WTC11 (cell line): ENCODE measurements around the gene ARHGAP18. TPM values are rescaled to one million over a fixed set of nuclear protein-coding genes. Genes with fewer than 3 reads are reported as not detected.

Experiments
- ATAC-seq: fragments of 200-7000 bp; cut with Tn5 transposase; 2 replicates; pipeline ENCODE4 v1.10.0; 2021; ENCODE audit warnings: mild to moderate bottlenecking, moderate library complexity
- CTCF ChIA-PET: fragments of 300-600 bp; sonication (Branson Sonifier 250); formaldehyde crosslinking; loops from one replicate; lab custom pipeline; 2021; ENCODE audit warnings: antibody characterized with exemption; lab: Charles Lee
- POLR2A ChIA-PET: fragments of 350-600 bp; sonication (Branson Sonifier 250); formaldehyde crosslinking; loops from one replicate; lab custom pipeline; 2021; ENCODE audit warnings: antibody characterized with exemption; lab: Charles Lee
- DNase-seq: peaks from one replicate; pipeline ENCODE4 v3.0.0; 2021; ENCODE audit warnings: low spot score
- H3K27ac Mint-ChIP-seq: 2 replicates; pipeline ENCODE4 v1.8.0; 2021; ENCODE audit warnings: mixed read lengths
- H3K27me3 Mint-ChIP-seq: 2 replicates; pipeline ENCODE4 v1.8.0; 2021; ENCODE audit warnings: low read depth, mild to moderate bottlenecking, moderate library complexity, mixed read lengths
- H3K36me3 Mint-ChIP-seq: 2 replicates; pipeline ENCODE4 v1.8.0; 2021; ENCODE audit warnings: mixed read lengths
- H3K4me1 Mint-ChIP-seq: 2 replicates; pipeline ENCODE4 v1.8.0; 2022; ENCODE audit warnings: mixed read lengths
- H3K4me3 Mint-ChIP-seq: 2 replicates; pipeline ENCODE4 v1.8.0; 2021; ENCODE audit warnings: mild to moderate bottlenecking, moderate library complexity, mixed read lengths
- H3K9me3 Mint-ChIP-seq: 2 replicates; pipeline ENCODE4 v1.8.0; 2021; ENCODE audit warnings: mixed read lengths
- AFF4 ChIP-seq: sonication (generic); formaldehyde crosslinking; IDR thresholded peaks from 2 replicates; pipeline ENCODE4 v1.8.1; 2023; ENCODE audit warnings: mild to moderate bottlenecking, missing genetic modification reagents, borderline replicate concordance
- E2F5 ChIP-seq: sonication (generic); formaldehyde crosslinking; IDR thresholded peaks from 2 replicates; pipeline ENCODE4 v1.8.1; 2022; ENCODE audit warnings: mild to moderate bottlenecking, moderate library complexity, missing genetic modification reagents
- ERG ChIP-seq: fragments of 250-450 bp; sonication (Bioruptor Pico); IDR thresholded peaks from 2 replicates; pipeline ENCODE4 v1.8.0; 2021; ENCODE audit warnings: mild to moderate bottlenecking
- ESRRA ChIP-seq: sonication (generic); formaldehyde crosslinking; IDR thresholded peaks from 2 replicates; pipeline ENCODE4 v1.8.1; 2022; ENCODE audit warnings: mild to moderate bottlenecking, missing genetic modification reagents, borderline replicate concordance
- ETV6 ChIP-seq: sonication (generic); formaldehyde crosslinking; IDR thresholded peaks from 2 replicates; pipeline ENCODE4 v1.8.1; 2022; ENCODE audit warnings: mild to moderate bottlenecking, missing genetic modification reagents
- FOXP4 ChIP-seq: sonication (generic); formaldehyde crosslinking; IDR thresholded peaks from 2 replicates; pipeline ENCODE4 v1.8.0; 2022; ENCODE audit warnings: mild to moderate bottlenecking, missing genetic modification reagents
- KAT7 ChIP-seq: sonication (generic); formaldehyde crosslinking; IDR thresholded peaks from 2 replicates; pipeline ENCODE4 v1.8.1; 2023; ENCODE audit warnings: missing genetic modification reagents, mild to moderate bottlenecking, borderline replicate concordance
- MXD4 ChIP-seq: fragments of 250-450 bp; sonication (Bioruptor Pico); IDR thresholded peaks from 2 replicates; pipeline ENCODE4 v1.8.0; 2021; ENCODE audit warnings: mild to moderate bottlenecking, moderate library complexity, borderline replicate concordance
- NFATC4 ChIP-seq: fragments of 250-450 bp; sonication (Bioruptor Pico); IDR thresholded peaks from 2 replicates; pipeline ENCODE4 v1.9.0; 2021; ENCODE audit warnings: mild to moderate bottlenecking
- PRDM15 ChIP-seq: sonication (generic); formaldehyde crosslinking; IDR thresholded peaks from 2 replicates; pipeline ENCODE4 v1.8.0; 2022; ENCODE audit warnings: missing genetic modification reagents
- PRRX2 ChIP-seq: fragments of 250-450 bp; sonication (Bioruptor Pico); IDR thresholded peaks from 2 replicates; pipeline ENCODE4 v1.8.0; 2021; ENCODE audit warnings: mild to moderate bottlenecking
- RORB ChIP-seq: fragments of 250-450 bp; sonication (Bioruptor Pico); IDR thresholded peaks from 2 replicates; pipeline ENCODE4 v1.9.0; 2021; ENCODE audit warnings: mild to moderate bottlenecking
- SOX15 ChIP-seq: fragments of 250-450 bp; sonication (Bioruptor Pico); IDR thresholded peaks from 2 replicates; pipeline ENCODE4 v1.9.0; 2021; ENCODE audit warnings: mild to moderate bottlenecking
- TCF7 ChIP-seq: sonication (generic); formaldehyde crosslinking; IDR thresholded peaks from 2 replicates; pipeline ENCODE4 v1.8.0; 2022; ENCODE audit warnings: mild to moderate bottlenecking, low read depth, missing genetic modification reagents, moderate library complexity
- TEAD4 ChIP-seq: sonication (generic); formaldehyde crosslinking; IDR thresholded peaks from 2 replicates; pipeline ENCODE4 v1.8.0; 2022; ENCODE audit warnings: mild to moderate bottlenecking, missing genetic modification reagents
- USF1 ChIP-seq: sonication (generic); formaldehyde crosslinking; IDR thresholded peaks from 2 replicates; pipeline ENCODE4 v1.8.0; 2022; ENCODE audit warnings: mild to moderate bottlenecking, missing genetic modification reagents
- ZNF232 ChIP-seq: sonication (generic); formaldehyde crosslinking; IDR thresholded peaks from 2 replicates; pipeline ENCODE4 v1.8.0; 2022; ENCODE audit warnings: mild to moderate bottlenecking, missing genetic modification reagents
- ZNF281 ChIP-seq: sonication (generic); formaldehyde crosslinking; IDR thresholded peaks from 2 replicates; pipeline ENCODE4 v1.8.0; 2023; ENCODE audit warnings: mild to moderate bottlenecking, missing genetic modification reagents
- total RNA-seq: library from RNA; stranded (reverse); gene quantifications from 3 replicates; pipeline ENCODE4 v1.2.3, GENCODE V29; 2021

ARHGAP18 gene
- total RNA-seq, 1 experiment from 2014 or later, result 4.6 TPM

GRCh38 chr6:129709196-129709768 is 695 bp downstream of the ARHGAP18 start:
- Mint-ChIP-seq H3K27me3 (no peaks in the 10 kb centered on the region; the same call in 1 of the 2 replicates), H3K27ac (no peak overlapping the region), H3K4me1 (peaks cover 40% of the 10 kb centered on the region), H3K36me3 (no peaks in the 10 kb centered on the region), H3K4me3 (peak overlapping the region; percentile 93), H3K9me3 (no peaks in the 10 kb centered on the region)
- ChIA-PET CTCF (interaction anchor here (1.0 to 2.4 kb wide), 7 partner anchors 9 to 111 kb away, joined by 3 to 15 read pairs (median 5); no protein-coding TSS in a partner anchor), POLR2A (no interaction called here)
- TF ChIP-seq E2F5 (CRISPR knock-in tag) (no peak), PRDM15 (no peak), USF1 (CRISPR knock-in tag) (no peak), PRRX2 (CRISPR knock-in tag) (no peak), ZNF232 (no peak), KAT7 (no peak), ERG (CRISPR knock-in tag) (no peak), NFATC4 (CRISPR knock-in tag) (no peak), RORB (no peak), FOXP4 (CRISPR knock-in tag) (no peak)
- DNase-seq (no peak), ATAC-seq (no peak)

GRCh38 chr6:129708496-129709195 is 1.3 kb downstream of the ARHGAP18 start:
- Mint-ChIP-seq H3K36me3 (no peaks in the 10 kb centered on the region), H3K9me3 (no peaks in the 10 kb centered on the region), H3K4me3 (peak overlapping the region; percentile 93), H3K27me3 (no peaks in the 10 kb centered on the region; the same call in 1 of the 2 replicates), H3K4me1 (peaks cover 40% of the 10 kb centered on the region), H3K27ac (no peak overlapping the region)
- ChIA-PET CTCF (interaction anchor here (1.7 kb wide), 1 partner anchor 9 kb away, joined by 4 read pairs; no protein-coding TSS in a partner anchor), POLR2A (no interaction called here)
- ATAC-seq (no peak), DNase-seq (no peak)
- TF ChIP-seq ETV6 (CRISPR knock-in tag) (no peak), MXD4 (CRISPR knock-in tag) (no peak), TEAD4 (CRISPR knock-in tag) (no peak), AFF4 (CRISPR knock-in tag) (no peak), SOX15 (CRISPR knock-in tag) (no peak), ESRRA (no peak), ZNF281 (CRISPR knock-in tag) (no peak), TCF7 (no peak)
